ENCODE measurements around the gene KLHL12.
"Not testable (repeated sequence)": the region's sequence is repeated elsewhere in the genome, so short reads cannot be mapped to it uniquely, and the experiment has no call there.

The KLHL12 gene

GRCh38 chr1:202941372-202941771 lies 14.3 kb upstream of the KLHL12 start:
- no peak overlapping the region for H4K8ac ChIP-seq (ENCODE audit: low read length)
- H3K9ac ChIP-seq (ENCODE audit: low read length), result no peak overlapping the region
- no peak overlapping the region for H2AFZ ChIP-seq (ENCODE audit: low read depth, low read length)
- H2BK15ac ChIP-seq (ENCODE audit: low read depth, poor library complexity, severe bottlenecking), result no peak overlapping the region
- H3K9me3 ChIP-seq (ENCODE audit: control insufficient read depth, low read length), result no peaks in the 10 kb centered on the region
- H3K23ac ChIP-seq (ENCODE audit: low read length in 2 of 2), result no peak overlapping the region
- no peak overlapping the region for H3K4me2 ChIP-seq (ENCODE audit: low read length, poor library complexity, severe bottlenecking)
- no peak overlapping the region for H3K14ac ChIP-seq (ENCODE audit: low read length in 2 of 2)
- H2BK5ac ChIP-seq (ENCODE audit: low read depth, low read length, poor library complexity, severe bottlenecking), result no peak overlapping the region
- H2AK5ac ChIP-seq (ENCODE audit: low read length, severe bottlenecking), result no peak overlapping the region
- H3K4me3 ChIP-seq (ENCODE audit: insufficient read depth in 1 of 2, low read depth in 1 of 2, low read length in 2 of 2), result no peak overlapping the region
- no peak for DNase-seq
- H3K4me1 ChIP-seq (ENCODE audit: control insufficient read depth, insufficient read depth, low read depth, low read length), result no peaks in the 10 kb centered on the region
- peaks cover 21 to 68% of the 10 kb centered on the region in 2 experiments for H3K36me3 ChIP-seq (ENCODE audit: control insufficient read depth in 1 of 2, insufficient read depth in 2 of 2, low read depth in 1 of 2, low read length in 2 of 2)
- no peak overlapping the region for H4K91ac ChIP-seq (ENCODE audit: low read length)
- H3K27me3 ChIP-seq (ENCODE audit: control insufficient read depth in 1 of 2, insufficient read depth in 1 of 2, low read length in 2 of 2), result no peaks in the 10 kb centered on the region
- H3K4ac ChIP-seq (ENCODE audit: low read depth in 1 of 2, low read length in 2 of 2), result no peak overlapping the region
- H2BK12ac ChIP-seq (ENCODE audit: low read length in 2 of 2), result no peak overlapping the region
- H3K18ac ChIP-seq (ENCODE audit: low read depth in 1 of 2, low read length in 2 of 2), result no peak overlapping the region
- peaks cover 6% of the 10 kb centered on the region for H3K79me1 ChIP-seq (replicated peaks; ENCODE audit: low read length, poor library complexity, severe bottlenecking)
- no peak overlapping the region for H2BK120ac ChIP-seq (ENCODE audit: low read depth, low read length)
- WGBS, result 94% methylated on average over 4 of the region's 4 CpGs
- H3K27ac ChIP-seq (ENCODE audit: low read length, poor library complexity, severe bottlenecking), result no peak overlapping the region

- DNase-seq, result no peak
- Histone ChIP-seq H3K27ac (ENCODE audit: low read length, poor library complexity, severe bottlenecking) (no peak overlapping the region), H3K23ac (ENCODE audit: low read length in 2 of 2) (no peak overlapping the region), H3K18ac (ENCODE audit: low read depth in 1 of 2, low read length in 2 of 2) (no peak overlapping the region), H3K9ac (ENCODE audit: low read length) (no peak overlapping the region), H2BK5ac (ENCODE audit: low read depth, low read length, poor library complexity, severe bottlenecking) (no peak overlapping the region), H2BK15ac (ENCODE audit: low read depth, poor library complexity, severe bottlenecking) (no peak overlapping the region), H3K4me2 (ENCODE audit: low read length, poor library complexity, severe bottlenecking) (no peak overlapping the region), H3K4me3 (ENCODE audit: insufficient read depth in 1 of 2, low read depth in 1 of 2, low read length in 2 of 2) (no peak overlapping the region), H2AK5ac (ENCODE audit: low read length, severe bottlenecking) (no peak overlapping the region), H3K4me1 (ENCODE audit: control insufficient read depth, insufficient read depth, low read depth, low read length) (no peaks in the 10 kb centered on the region), H3K79me1 (replicated peaks; ENCODE audit: low read length, poor library complexity, severe bottlenecking) (peaks cover 3% of the 10 kb centered on the region), H3K27me3 (ENCODE audit: control insufficient read depth in 1 of 2, insufficient read depth in 1 of 2, low read length in 2 of 2) (no peaks in the 10 kb centered on the region), H4K8ac (ENCODE audit: low read length) (no peak overlapping the region), H3K9me3 (ENCODE audit: control insufficient read depth, low read length) (no peaks in the 10 kb centered on the region), H4K91ac (ENCODE audit: low read length) (no peak overlapping the region), H3K4ac (ENCODE audit: low read depth in 1 of 2, low read length in 2 of 2) (no peak overlapping the region), H3K36me3 (ENCODE audit: control insufficient read depth in 1 of 2, insufficient read depth in 2 of 2, low read depth in 1 of 2, low read length in 2 of 2) (peaks cover 19 to 60% of the 10 kb centered on the region in 2 experiments), H2AFZ (ENCODE audit: low read depth, low read length) (no peak overlapping the region), H3K14ac (ENCODE audit: low read length in 2 of 2) (no peak overlapping the region), H2BK120ac (ENCODE audit: low read depth, low read length) (no peak overlapping the region), H2BK12ac (ENCODE audit: low read length in 2 of 2) (no peak overlapping the region)
Observed at GRCh38 chr1:202940561-202940960, 13.5 kb upstream of the KLHL12 start.

GRCh38 chr1:202938287-202938925 lies 11.4 kb upstream of the KLHL12 start:
- WGBS, result 89% methylated on average over 4 of the region's 5 CpGs

GRCh38 chr1:202936409-202936808 lies 9.4 kb upstream of the KLHL12 start:
- H3K4me2 ChIP-seq (ENCODE audit: low read length, poor library complexity, severe bottlenecking); H3K9ac ChIP-seq (ENCODE audit: low read length); H3K4me1 ChIP-seq (ENCODE audit: control insufficient read depth, insufficient read depth, low read depth, low read length); DNase-seq; H2AK5ac ChIP-seq (ENCODE audit: low read length, severe bottlenecking); H3K27me3 ChIP-seq (ENCODE audit: control insufficient read depth in 1 of 2, insufficient read depth in 1 of 2, low read length in 2 of 2); H2AFZ ChIP-seq (ENCODE audit: low read depth, low read length); H3K27ac ChIP-seq (ENCODE audit: low read length, poor library complexity, severe bottlenecking); H2BK120ac ChIP-seq (ENCODE audit: low read depth, low read length); H2BK5ac ChIP-seq (ENCODE audit: low read depth, low read length, poor library complexity, severe bottlenecking); H4K91ac ChIP-seq (ENCODE audit: low read length); H3K4ac ChIP-seq (ENCODE audit: low read depth in 1 of 2, low read length in 2 of 2); H4K8ac ChIP-seq (ENCODE audit: low read length); H3K23ac ChIP-seq (ENCODE audit: low read length in 2 of 2); H2BK12ac ChIP-seq (ENCODE audit: low read length in 2 of 2); H3K18ac ChIP-seq (ENCODE audit: low read depth in 1 of 2, low read length in 2 of 2); H3K14ac ChIP-seq (ENCODE audit: low read length in 2 of 2); H2BK15ac ChIP-seq (ENCODE audit: low read depth, poor library complexity, severe bottlenecking); H3K9me3 ChIP-seq (ENCODE audit: control insufficient read depth, low read length); H3K79me1 ChIP-seq (replicated peaks; ENCODE audit: low read length, poor library complexity, severe bottlenecking); H3K4me3 ChIP-seq (ENCODE audit: insufficient read depth in 1 of 2, low read depth in 1 of 2, low read length in 2 of 2): not testable (repeated sequence)
- H3K36me3 ChIP-seq (ENCODE audit: control insufficient read depth in 1 of 2, insufficient read depth in 2 of 2, low read depth in 1 of 2, low read length in 2 of 2), result peaks cover 4 to 20% of the 10 kb centered on the region in 2 experiments
- WGBS, result no CpG with 5 or more reads among the region's 6 CpGs

More at GRCh38 chr1:202938287-202938925, 11.4 kb upstream of the KLHL12 start:
- H4K8ac ChIP-seq (ENCODE audit: low read length), result no peak overlapping the region
- no peak overlapping the region for H3K18ac ChIP-seq (ENCODE audit: low read depth in 1 of 2, low read length in 2 of 2)
- no peak overlapping the region for H4K91ac ChIP-seq (ENCODE audit: low read length)
- no peak overlapping the region for H2BK15ac ChIP-seq (ENCODE audit: low read depth, poor library complexity, severe bottlenecking)
- no peak overlapping the region for H3K14ac ChIP-seq (ENCODE audit: low read length in 2 of 2)
- no peak overlapping the region for H3K4me3 ChIP-seq (ENCODE audit: insufficient read depth in 1 of 2, low read depth in 1 of 2, low read length in 2 of 2)
- H3K27me3 ChIP-seq (ENCODE audit: control insufficient read depth in 1 of 2, insufficient read depth in 1 of 2, low read length in 2 of 2), result no peaks in the 10 kb centered on the region
- no peak overlapping the region for H3K23ac ChIP-seq (ENCODE audit: low read length in 2 of 2)
- no peaks in the 10 kb centered on the region for H3K9me3 ChIP-seq (ENCODE audit: control insufficient read depth, low read length)
- H3K36me3 ChIP-seq (ENCODE audit: control insufficient read depth in 1 of 2, insufficient read depth in 2 of 2, low read depth in 1 of 2, low read length in 2 of 2), result peaks cover 12 to 39% of the 10 kb centered on the region in 2 experiments
- no peak overlapping the region for H3K4me2 ChIP-seq (ENCODE audit: low read length, poor library complexity, severe bottlenecking)
- no peak overlapping the region for H2BK12ac ChIP-seq (ENCODE audit: low read length in 2 of 2)
- no peak overlapping the region for H2AFZ ChIP-seq (ENCODE audit: low read depth, low read length)
- no peaks in the 10 kb centered on the region for H3K79me1 ChIP-seq (replicated peaks; ENCODE audit: low read length, poor library complexity, severe bottlenecking)
- no peak overlapping the region for H2AK5ac ChIP-seq (ENCODE audit: low read length, severe bottlenecking)
- no peak for DNase-seq
- H3K4me1 ChIP-seq (ENCODE audit: control insufficient read depth, insufficient read depth, low read depth, low read length), result no peaks in the 10 kb centered on the region
- H2BK120ac ChIP-seq (ENCODE audit: low read depth, low read length), result no peak overlapping the region
- H3K27ac ChIP-seq (ENCODE audit: low read length, poor library complexity, severe bottlenecking), result no peak overlapping the region
- no peak overlapping the region for H3K4ac ChIP-seq (ENCODE audit: low read depth in 1 of 2, low read length in 2 of 2)
- H2BK5ac ChIP-seq (ENCODE audit: low read depth, low read length, poor library complexity, severe bottlenecking), result no peak overlapping the region
- no peak overlapping the region for H3K9ac ChIP-seq (ENCODE audit: low read length)

All from mesenchymal stem cell (in vitro differentiated cells and primary cell).